PC-3 (cell line): Measurements from ENCODE around the gene FGF18.

Experiments used
- EZH2phosphoT487 ChIP-seq: fragments of 300-600 bp; sonication (generic); IDR thresholded peaks from 2 replicates; pipeline ENCODE4 v1.6.1; 2018; ENCODE audit warnings: mild to moderate bottlenecking, antibody characterized with exemption, low read length, borderline replicate concordance
- TF ChIP-seq, protein P1 (sequence below): fragments of 300-600 bp; sonication (generic); conservative IDR thresholded peaks from 2 replicates; pipeline ENCODE4 v1.5.1; 2017; ENCODE audit warnings: antibody characterized with exemption, low read depth, mild to moderate bottlenecking, low read length

- TF ChIP-seq, protein P1, sequence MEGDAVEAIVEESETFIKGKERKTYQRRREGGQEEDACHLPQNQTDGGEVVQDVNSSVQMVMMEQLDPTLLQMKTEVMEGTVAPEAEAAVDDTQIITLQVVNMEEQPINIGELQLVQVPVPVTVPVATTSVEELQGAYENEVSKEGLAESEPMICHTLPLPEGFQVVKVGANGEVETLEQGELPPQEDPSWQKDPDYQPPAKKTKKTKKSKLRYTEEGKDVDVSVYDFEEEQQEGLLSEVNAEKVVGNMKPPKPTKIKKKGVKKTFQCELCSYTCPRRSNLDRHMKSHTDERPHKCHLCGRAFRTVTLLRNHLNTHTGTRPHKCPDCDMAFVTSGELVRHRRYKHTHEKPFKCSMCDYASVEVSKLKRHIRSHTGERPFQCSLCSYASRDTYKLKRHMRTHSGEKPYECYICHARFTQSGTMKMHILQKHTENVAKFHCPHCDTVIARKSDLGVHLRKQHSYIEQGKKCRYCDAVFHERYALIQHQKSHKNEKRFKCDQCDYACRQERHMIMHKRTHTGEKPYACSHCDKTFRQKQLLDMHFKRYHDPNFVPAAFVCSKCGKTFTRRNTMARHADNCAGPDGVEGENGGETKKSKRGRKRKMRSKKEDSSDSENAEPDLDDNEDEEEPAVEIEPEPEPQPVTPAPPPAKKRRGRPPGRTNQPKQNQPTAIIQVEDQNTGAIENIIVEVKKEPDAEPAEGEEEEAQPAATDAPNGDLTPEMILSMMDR: no peak
- no peak for TF ChIP-seq EZH2phosphoT487
Measured at GRCh38 chr5:171422495-171422894, 3.0 kb downstream of the FGF18 start.
